GM12801 (cell line): Measurements from ENCODE around the gene POC1A.

Experiments
- TF ChIP-seq, protein P1 (sequence below): IDR thresholded peaks from one replicate; pipeline ENCODE4 v1.5.1; 2011; ENCODE audit warnings: control low read depth; ENCODE audit not compliant: insufficient read length; ENCODE audit errors: extremely low read depth

POC1A gene

DNA sequence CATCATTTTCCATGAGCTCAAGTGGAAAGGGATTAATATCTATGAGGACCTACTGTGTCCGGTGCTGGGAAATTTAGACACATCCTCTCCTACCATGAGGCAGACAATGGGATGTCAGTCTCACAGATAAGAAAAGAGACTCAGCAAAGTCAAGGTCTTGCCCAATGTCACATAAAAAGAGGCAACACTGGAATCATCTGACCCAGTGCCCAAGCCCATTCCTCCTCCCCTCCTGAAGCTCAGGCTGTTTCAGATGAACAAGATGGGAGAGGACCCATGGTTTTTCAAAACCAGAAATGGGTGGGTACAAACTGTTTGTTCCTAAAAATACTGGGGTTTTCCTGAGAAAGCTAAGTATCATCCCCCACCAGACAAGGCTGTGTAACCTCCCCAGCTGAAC, 22.2 kb downstream of the POC1A start:
- TF ChIP-seq, protein P1, sequence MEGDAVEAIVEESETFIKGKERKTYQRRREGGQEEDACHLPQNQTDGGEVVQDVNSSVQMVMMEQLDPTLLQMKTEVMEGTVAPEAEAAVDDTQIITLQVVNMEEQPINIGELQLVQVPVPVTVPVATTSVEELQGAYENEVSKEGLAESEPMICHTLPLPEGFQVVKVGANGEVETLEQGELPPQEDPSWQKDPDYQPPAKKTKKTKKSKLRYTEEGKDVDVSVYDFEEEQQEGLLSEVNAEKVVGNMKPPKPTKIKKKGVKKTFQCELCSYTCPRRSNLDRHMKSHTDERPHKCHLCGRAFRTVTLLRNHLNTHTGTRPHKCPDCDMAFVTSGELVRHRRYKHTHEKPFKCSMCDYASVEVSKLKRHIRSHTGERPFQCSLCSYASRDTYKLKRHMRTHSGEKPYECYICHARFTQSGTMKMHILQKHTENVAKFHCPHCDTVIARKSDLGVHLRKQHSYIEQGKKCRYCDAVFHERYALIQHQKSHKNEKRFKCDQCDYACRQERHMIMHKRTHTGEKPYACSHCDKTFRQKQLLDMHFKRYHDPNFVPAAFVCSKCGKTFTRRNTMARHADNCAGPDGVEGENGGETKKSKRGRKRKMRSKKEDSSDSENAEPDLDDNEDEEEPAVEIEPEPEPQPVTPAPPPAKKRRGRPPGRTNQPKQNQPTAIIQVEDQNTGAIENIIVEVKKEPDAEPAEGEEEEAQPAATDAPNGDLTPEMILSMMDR = no peak

DNA sequence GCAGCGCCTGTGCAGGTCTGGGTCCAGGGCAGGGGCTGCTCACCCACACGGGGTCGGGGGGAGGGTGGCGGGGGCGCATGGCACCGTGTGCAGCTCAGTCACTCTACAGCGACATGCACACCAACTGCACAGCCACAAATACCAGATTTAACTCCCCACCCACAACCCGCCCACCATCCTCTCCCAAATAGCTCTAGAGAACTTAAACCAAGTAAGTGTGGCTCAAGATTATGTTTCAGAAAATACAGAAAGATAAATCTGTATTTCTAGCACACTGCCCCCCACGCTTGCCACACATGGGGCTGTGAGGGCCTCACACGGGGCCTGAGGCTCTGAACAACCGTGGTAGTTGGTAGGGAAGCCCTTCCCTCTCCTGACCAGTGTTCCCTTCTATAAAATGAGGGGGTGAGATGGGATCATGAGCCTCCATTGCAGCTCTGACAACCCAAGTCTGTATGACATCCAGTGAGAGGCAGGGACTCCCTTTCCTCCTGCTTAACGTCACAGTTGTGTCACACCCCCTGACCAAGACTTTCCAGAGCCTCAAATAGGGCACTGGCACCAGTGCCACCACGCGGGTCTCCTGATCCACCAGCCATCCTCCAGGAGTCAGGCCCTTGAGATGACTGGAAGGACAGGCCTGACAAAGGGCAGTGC, 23.1 kb downstream of the POC1A start:
- TF ChIP-seq, protein P1 = no peak

DNA sequence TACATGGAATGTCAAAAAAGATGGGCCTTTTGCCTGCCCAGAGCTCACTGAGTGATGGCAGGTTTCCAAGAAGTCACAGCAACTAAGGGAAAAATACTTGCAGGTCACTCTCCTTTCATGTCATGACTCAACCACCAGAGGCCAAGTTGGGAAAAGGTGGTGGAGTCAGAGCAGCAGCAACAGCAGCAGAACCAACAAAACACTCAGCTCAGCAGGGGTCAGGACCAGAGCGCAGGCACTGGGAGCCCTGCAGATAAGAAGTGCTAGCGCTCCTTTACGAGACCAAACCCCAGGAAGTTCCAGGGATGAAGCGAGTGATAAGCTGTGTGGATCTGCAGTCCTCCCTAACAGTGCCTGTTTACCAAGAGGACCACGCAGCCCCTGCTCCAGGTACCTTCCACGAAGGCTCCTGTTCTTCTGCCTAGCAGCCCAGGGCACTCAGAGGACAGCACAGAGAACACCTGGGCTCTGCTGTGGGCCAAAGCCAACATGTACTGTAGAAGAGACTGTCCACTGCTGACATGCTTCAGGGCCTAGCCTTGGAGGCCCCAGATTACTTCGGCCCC, 26.0 kb downstream of the POC1A start:
- TF ChIP-seq, protein P1 = no peak

DNA sequence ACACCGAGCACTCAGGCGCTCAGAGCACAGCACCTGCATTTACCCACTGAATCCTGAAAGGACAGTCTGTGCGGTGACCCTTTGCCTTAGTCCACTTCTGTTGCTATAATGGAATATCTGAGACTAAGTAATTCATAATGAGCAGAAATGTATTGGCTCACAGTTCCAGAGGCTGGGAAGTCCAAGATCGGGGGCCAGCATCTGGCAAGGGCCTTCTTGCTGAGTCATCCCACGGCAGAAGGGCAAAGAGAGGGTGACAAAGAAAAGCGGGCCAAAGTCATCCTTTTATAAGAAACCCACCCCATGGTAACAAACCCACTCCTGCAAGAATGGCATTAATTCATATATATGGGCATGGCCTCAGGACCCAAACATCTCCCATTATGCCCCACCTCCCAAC, 27.7 kb downstream of the POC1A start:
- TF ChIP-seq, protein P1 = no peak

DNA sequence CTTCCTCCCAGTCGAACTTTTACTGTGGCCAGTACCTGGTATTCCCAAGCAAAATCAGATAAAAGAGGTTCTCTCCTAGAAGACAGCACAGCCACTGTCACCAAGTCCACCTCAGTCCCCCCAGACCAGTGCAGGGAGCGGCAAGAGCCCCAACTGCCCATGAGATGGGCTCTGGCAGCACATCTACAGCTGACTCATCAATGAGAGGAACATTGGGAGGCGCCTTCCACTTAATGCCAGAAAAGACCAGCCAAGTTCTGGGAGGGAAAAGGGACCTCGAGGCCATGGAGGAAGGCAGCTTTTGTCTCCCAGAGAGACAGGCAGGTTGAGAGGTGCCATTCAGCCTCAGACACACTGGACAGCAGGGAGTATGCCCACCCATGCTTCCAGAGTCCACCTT, 28.2 kb downstream of the POC1A start:
- TF ChIP-seq, protein P1 = no peak

DNA sequence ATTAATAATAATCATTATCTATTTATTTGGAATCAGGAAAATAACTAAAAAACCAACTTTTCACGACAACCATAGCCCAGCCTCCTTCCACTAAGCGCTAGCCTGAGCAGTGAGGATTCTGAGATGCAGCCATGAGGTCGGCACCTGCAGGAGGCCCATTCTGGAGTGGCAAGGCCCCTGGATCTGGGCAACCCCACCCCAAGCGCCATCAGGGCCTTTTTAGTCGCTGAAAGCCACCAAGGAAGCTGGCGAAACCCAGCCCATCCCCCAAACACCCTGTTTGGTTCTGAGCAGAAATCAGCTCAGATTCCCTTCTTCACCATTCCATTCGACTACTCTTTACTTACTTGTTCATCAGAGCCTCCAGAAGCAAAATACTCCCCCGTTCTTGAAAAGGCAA, 29.5 kb downstream of the POC1A start:
- TF ChIP-seq, protein P1 = no peak

DNA sequence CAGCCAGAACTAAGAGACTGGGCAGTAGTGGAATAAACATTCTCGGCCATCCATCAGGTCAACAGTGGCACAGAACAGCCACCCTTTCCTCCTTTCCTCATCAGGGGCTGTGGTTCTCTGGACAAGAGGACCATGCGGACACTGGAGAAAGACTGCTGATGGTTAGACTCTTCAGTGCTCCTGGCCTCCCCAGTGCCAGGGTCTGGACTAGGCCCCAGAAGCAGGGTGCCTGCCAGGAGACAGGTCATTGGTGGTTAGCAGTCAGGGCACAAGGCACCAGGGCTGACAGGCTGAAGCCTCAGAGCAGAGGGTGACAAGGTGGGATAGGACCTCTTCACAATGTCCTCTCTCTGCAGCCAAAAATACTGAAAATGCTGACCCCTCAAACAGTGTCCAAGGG, 30.1 kb downstream of the POC1A start:
- TF ChIP-seq, protein P1 = no peak
